Calu3 (cell line): Measurements from ENCODE around the gene ATR. TPM values are rescaled to one million over a fixed set of nuclear protein-coding genes. Genes with fewer than 3 reads are reported as not detected.

Experiments used
- BruUV-seq: library from RNA; stranded (reverse); fragments of 400-500 nt; replicated peaks from 2 replicates; lab custom pipeline; 2021; lab: Mats Ljungman, UMichigan
- CTCF ChIA-PET: fragments of 300-600 bp; sonication (Branson Sonifier 250); formaldehyde crosslinking; loops from one replicate; lab custom pipeline; 2022; ENCODE audit warnings: antibody characterized with exemption; lab: Charles Lee
- DNase-seq: peaks from one replicate; pipeline ENCODE4 v3.0.0; 2022
- H3K27ac Mint-ChIP-seq: one replicate; pipeline ENCODE4 v1.8.0; 2022; ENCODE audit warnings: mixed read lengths; ENCODE audit not compliant: unreplicated experiment
- H3K27me3 Mint-ChIP-seq: one replicate; pipeline ENCODE4 v1.8.0; 2022; ENCODE audit warnings: mixed read lengths; ENCODE audit not compliant: unreplicated experiment
- H3K36me3 Mint-ChIP-seq: one replicate; pipeline ENCODE4 v1.8.0; 2022; ENCODE audit warnings: mild to moderate bottlenecking, moderate library complexity, mixed read lengths; ENCODE audit not compliant: insufficient read depth, unreplicated experiment
- H3K4me1 Mint-ChIP-seq: one replicate; pipeline ENCODE4 v1.8.0; 2022; ENCODE audit warnings: mild to moderate bottlenecking, low read depth, mixed read lengths; ENCODE audit not compliant: unreplicated experiment
- H3K4me3 Mint-ChIP-seq: one replicate; pipeline ENCODE4 v1.8.0; 2022; ENCODE audit warnings: mild to moderate bottlenecking, low read depth, moderate library complexity, mixed read lengths; ENCODE audit not compliant: unreplicated experiment
- H3K9me3 Mint-ChIP-seq: one replicate; pipeline ENCODE4 v1.8.0; 2022; ENCODE audit warnings: low read depth, mixed read lengths; ENCODE audit not compliant: unreplicated experiment
- CTCF ChIP-seq: fragments of 200-600 bp; IDR thresholded peaks from one replicate; pipeline ENCODE4 v1.8.0; 2022; ENCODE audit warnings: antibody characterized with exemption; ENCODE audit not compliant: unreplicated experiment
- intact Hi-C: fragments of 100-400 bp; cut with micrococcal nuclease; formaldehyde crosslinking; loops from one replicate; pipeline ENCODE4 v1.10.0; 2022; ENCODE audit not compliant: unreplicated experiment
- total RNA-seq: library from RNA; stranded (reverse); gene quantifications from 2 replicates; pipeline ENCODE4 v1.2.3, GENCODE V29; 2022

Gene ATR
- total RNA-seq, 1 experiment from 2014 or later = 70.5 TPM

GRCh38 chr3:142459929-142460328, 118.6 kb downstream of the ATR start:
- no peak overlapping the region for H3K4me3 Mint-ChIP-seq
- DNase-seq = no peak
- H3K27me3 Mint-ChIP-seq = no peaks in the 10 kb centered on the region
- no peak overlapping the region for H3K27ac Mint-ChIP-seq
- H3K4me1 Mint-ChIP-seq = no peaks in the 10 kb centered on the region
- TF ChIP-seq CTCF = no peak
- BruUV-seq = no TSS peak
- H3K36me3 Mint-ChIP-seq = peaks cover 13% of the 10 kb centered on the region
- CTCF ChIA-PET = no interaction called here
- intact Hi-C loops = no loop called here
- no peaks in the 10 kb centered on the region for H3K9me3 Mint-ChIP-seq

GRCh38 chr3:142459096-142459495, 119.4 kb downstream of the ATR start:
- no peaks in the 10 kb centered on the region for H3K9me3 Mint-ChIP-seq
- DNase-seq = no peak
- H3K4me1 Mint-ChIP-seq = no peaks in the 10 kb centered on the region
- TF ChIP-seq CTCF = no peak
- H3K36me3 Mint-ChIP-seq = peaks cover 13% of the 10 kb centered on the region
- H3K27ac Mint-ChIP-seq = no peak overlapping the region
- H3K4me3 Mint-ChIP-seq = no peak overlapping the region
- BruUV-seq = no TSS peak
- H3K27me3 Mint-ChIP-seq = no peaks in the 10 kb centered on the region
- intact Hi-C loops = no loop called here
- CTCF ChIA-PET = no interaction called here

GRCh38 chr3:142450881-142451280, 127.7 kb downstream of the ATR start:
- Mint-ChIP-seq H3K27ac (no peak overlapping the region), H3K27me3 (no peaks in the 10 kb centered on the region), H3K4me1 (peaks cover 5% of the 10 kb centered on the region), H3K36me3 (peaks cover 28% of the 10 kb centered on the region), H3K4me3 (no peak overlapping the region), H3K9me3 (no peaks in the 10 kb centered on the region)
- DNase-seq = no peak
- no TSS peak for BruUV-seq
- no peak for TF ChIP-seq CTCF
- CTCF ChIA-PET = interaction anchor here (1.2 kb wide), 1 partner anchor 95 kb away, joined by 4 read pairs; no protein-coding TSS in a partner anchor
- intact Hi-C loops = no loop called here

GRCh38 chr3:142450189-142450588, 128.3 kb downstream of the ATR start:
- H3K9me3 Mint-ChIP-seq = no peaks in the 10 kb centered on the region

More at GRCh38 chr3:142450189-142450588, 128.3 kb downstream of the ATR start:
- Mint-ChIP-seq H3K4me3 (no peak overlapping the region), H3K4me1 (peaks cover 12% of the 10 kb centered on the region), H3K36me3 (peaks cover 28% of the 10 kb centered on the region), H3K27ac (no peak overlapping the region), H3K27me3 (no peaks in the 10 kb centered on the region)
- no peak for DNase-seq
- CTCF ChIA-PET = interaction anchor here (1.2 kb wide), 1 partner anchor 95 kb away, joined by 4 read pairs; no protein-coding TSS in a partner anchor
- TF ChIP-seq CTCF = no peak
- no TSS peak for BruUV-seq
- intact Hi-C loops = no loop called here
